Cardiac muscle cell (in vitro differentiated cells and primary cell): Measurements from ENCODE around the gene AKAP17A. TPM values are rescaled to one million over a fixed set of nuclear protein-coding genes. Genes with fewer than 3 reads are reported as not detected.

Source experiments
- DNase-seq, 2 donors: peaks; one replicate each; pipeline versions ENCODE4 v3.0.0 to v3.0.0-alpha.2; 2010 to 2017; ENCODE audit warnings: low read depth in 1 of 2, low spot score in 1 of 2
- H3K27ac ChIP-seq: fragments of 200-600 bp; sonication (generic); 2 replicates; pipeline ENCODE4 v1.5.1; 2016
- H3K27me3 ChIP-seq: fragments of 200-600 bp; sonication (generic); 2 replicates; pipeline ENCODE4 v1.6.0; 2016; ENCODE audit warnings: control low read depth
- H3K36me3 ChIP-seq: fragments of 200-600 bp; sonication (generic); 2 replicates; pipeline ENCODE4 v1.5.1; 2016; ENCODE audit warnings: control low read depth
- H3K4me1 ChIP-seq: fragments of 200-600 bp; sonication (generic); 2 replicates; pipeline ENCODE4 v1.8.1; 2017; ENCODE audit warnings: low read depth, mild to moderate bottlenecking, mixed run types
- H3K4me3 ChIP-seq: fragments of 200-600 bp; sonication (generic); 2 replicates; pipeline ENCODE4 v1.5.1; 2016; ENCODE audit warnings: mild to moderate bottlenecking
- H3K9me3 ChIP-seq: fragments of 200-600 bp; sonication (generic); 2 replicates; pipeline ENCODE4 v1.5.1; 2017; ENCODE audit warnings: low read depth, mild to moderate bottlenecking, control low read depth
- CTCF ChIP-seq: IDR thresholded peaks from 2 replicates; pipeline ENCODE4 v1.5.1; 2012; ENCODE audit warnings: low read depth, mild to moderate bottlenecking, low read length
- polyA plus RNA-seq: library from polyadenylated mRNA; unstranded; fragments of >200 nt; fragmentation: Nextera tagmentation; extraction: Ambion mirVana; gene quantifications from 2 replicates; pipeline ENCODE4 v1.2.1, GENCODE V29; 2016
- total RNA-seq: library from RNA; depleted of rRNA; stranded (reverse); fragments of >200 nt; gene quantifications from 2 replicates; pipeline ENCODE4 v1.2.3, GENCODE V29; 2016

Gene AKAP17A
- total and polyA plus RNA-seq, 2 experiments from 2014 or later = 87.4 to 99.7 TPM

DNA sequence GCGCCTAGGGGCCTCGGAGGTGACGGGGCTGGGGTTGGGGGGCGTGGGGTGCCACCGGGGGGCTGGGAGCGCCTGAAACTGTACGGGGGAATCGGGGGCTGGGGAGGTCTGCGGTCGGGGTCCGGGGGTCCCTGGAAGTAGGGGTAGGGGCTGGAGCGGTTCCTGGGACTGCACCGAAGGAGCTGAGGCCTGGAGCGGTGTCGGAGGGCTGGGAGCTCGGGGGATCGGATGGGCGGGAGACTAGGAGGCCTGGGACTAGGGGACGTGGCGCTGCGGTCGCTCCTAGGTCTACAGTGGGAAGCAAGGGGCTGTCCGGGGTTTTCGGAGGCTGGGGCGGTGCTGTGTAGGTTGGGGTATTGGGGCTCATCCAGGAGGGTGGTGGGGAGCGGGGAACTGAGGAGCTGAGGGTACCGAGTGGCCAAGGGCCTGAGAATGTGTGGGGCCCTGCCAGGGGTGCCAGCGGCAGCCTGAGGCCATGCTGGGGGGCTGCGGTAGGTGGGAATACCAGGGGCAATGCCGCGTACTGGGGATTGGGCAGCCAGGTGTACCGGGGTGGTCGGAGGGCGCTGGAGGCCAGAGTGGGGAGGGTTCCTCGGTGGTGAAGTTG lies 562 bp downstream of the AKAP17A start:
- TF ChIP-seq CTCF = no peak
- H3K4me1 ChIP-seq = peaks cover 7% of the 10 kb centered on the region
- H3K36me3 ChIP-seq = peaks cover 23% of the 10 kb centered on the region
- H3K9me3 ChIP-seq = no peaks in the 10 kb centered on the region
- no peaks in the 10 kb centered on the region for H3K27me3 ChIP-seq
- peak overlapping the region; percentile 92 for H3K27ac ChIP-seq
- DNase-seq = peak; percentile 10 to 41
- peak overlapping the region; percentile 75 for H3K4me3 ChIP-seq

GRCh38 chrX:1592470-1593142 lies 1.2 kb downstream of the AKAP17A start:
- DNase-seq = peak; percentile 34 to 36
- Histone ChIP-seq H3K4me1 (peaks cover 7% of the 10 kb centered on the region), H3K27me3 (no peaks in the 10 kb centered on the region), H3K36me3 (peaks cover 23% of the 10 kb centered on the region), H3K4me3 (peak overlapping the region; percentile 75), H3K9me3 (no peaks in the 10 kb centered on the region), H3K27ac (peak overlapping the region; percentile 92)
- no peak for TF ChIP-seq CTCF

DNA sequence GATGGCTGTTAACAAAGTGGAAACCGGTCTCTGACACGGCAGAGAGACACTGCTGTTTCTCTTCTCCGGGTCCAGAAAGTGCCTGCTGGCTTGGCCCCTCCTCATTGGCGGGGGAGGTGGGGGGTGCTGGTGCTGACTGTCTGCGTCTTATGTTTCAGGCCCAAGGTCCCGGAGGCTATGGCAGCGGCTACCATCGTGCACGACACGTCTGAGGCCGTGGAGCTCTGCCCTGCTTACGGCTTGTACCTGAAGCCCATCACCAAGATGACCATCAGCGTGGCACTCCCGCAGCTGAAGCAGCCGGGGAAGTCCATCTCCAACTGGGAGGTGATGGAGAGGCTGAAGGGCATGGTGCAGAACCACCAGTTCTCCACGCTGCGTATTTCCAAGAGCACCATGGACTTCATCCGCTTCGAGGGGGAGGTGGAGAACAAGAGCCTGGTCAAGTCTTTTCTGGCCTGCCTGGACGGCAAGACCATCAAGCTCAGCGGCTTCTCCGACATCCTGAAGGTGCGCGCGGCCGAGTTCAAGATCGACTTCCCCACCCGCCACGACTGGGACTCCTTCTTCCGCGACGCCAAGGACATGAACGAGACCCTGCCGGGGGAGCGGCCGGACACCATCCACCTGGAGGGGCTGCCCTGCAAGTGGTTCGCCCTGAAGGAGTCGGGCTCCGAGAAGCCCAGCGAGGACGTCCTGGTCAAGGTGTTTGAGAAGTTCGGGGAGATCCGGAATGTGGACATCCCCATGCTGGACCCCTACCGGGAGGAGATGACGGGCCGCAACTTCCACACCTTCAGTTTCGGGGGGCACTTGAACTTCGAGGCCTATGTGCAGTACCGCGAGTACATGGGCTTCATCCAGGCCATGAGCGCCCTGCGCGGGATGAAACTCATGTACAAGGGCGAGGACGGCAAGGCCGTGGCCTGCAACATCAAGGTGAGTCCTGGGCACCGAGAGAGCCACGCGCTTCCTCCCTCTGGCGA lies 2.2 kb downstream of the AKAP17A start:
- H3K4me1 ChIP-seq = peaks cover 7% of the 10 kb centered on the region
- peak overlapping the region; percentile 75 for H3K4me3 ChIP-seq
- no peaks in the 10 kb centered on the region for H3K27me3 ChIP-seq
- DNase-seq = no peak
- TF ChIP-seq CTCF = no peak
- H3K36me3 ChIP-seq = peaks cover 23% of the 10 kb centered on the region
- H3K27ac ChIP-seq = peak overlapping the region; percentile 92
- H3K9me3 ChIP-seq = no peaks in the 10 kb centered on the region

GRCh38 chrX:1595711-1596060 lies 4.3 kb downstream of the AKAP17A start:
- TF ChIP-seq CTCF = no peak
- Histone ChIP-seq H3K4me1 (peaks cover 7% of the 10 kb centered on the region), H3K9me3 (no peaks in the 10 kb centered on the region), H3K4me3 (no peak overlapping the region), H3K36me3 (peaks cover 23% of the 10 kb centered on the region), H3K27ac (no peak overlapping the region), H3K27me3 (no peaks in the 10 kb centered on the region)
- no peak for DNase-seq

DNA sequence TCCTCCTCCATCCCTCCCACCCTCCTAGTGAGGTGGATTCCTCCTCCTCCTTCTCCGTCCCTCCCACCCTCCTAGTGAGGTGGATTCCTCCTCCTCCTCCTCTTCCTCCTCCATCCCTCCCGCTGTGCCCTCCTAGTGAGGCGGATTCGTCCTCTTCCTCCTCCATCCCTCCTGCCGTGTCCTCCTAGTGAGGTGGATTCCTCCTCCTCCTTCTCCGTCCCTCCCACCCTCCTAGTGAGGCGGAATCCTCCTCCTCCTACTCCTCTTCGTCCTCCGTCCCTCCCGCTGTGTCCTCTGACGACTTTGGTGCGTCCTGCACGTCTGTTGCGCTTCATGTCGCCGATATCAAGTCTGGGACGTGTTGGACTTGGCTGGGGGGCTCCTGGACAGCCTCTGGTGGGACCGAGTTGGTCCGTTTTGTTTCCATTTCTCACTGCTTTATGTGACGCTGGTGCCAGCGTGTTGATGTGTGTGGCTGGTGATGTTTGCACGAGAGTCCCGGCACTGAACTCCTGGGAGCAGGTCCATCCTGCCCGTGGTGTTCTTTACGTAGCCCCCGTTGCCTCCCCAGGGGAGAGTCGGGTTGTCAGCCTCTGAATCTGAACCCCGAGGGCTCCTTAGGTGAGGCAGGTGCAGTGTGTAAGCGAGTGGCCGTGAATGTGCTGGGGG lies 5.4 kb downstream of the AKAP17A start:
- Histone ChIP-seq H3K27ac (no peak overlapping the region), H3K9me3 (no peaks in the 10 kb centered on the region), H3K27me3 (no peaks in the 10 kb centered on the region), H3K36me3 (peaks cover 32% of the 10 kb centered on the region), H3K4me3 (no peak overlapping the region), H3K4me1 (peaks cover 7% of the 10 kb centered on the region)
- no peak for TF ChIP-seq CTCF
- DNase-seq = no peak
